ENCODE results near the gene FZD4. TPM values are rescaled to one million over a fixed set of nuclear protein-coding genes. Genes with fewer than 3 reads are reported as not detected.

FZD4 gene
- total RNA-seq, 2 experiments from 2014 or later, result not detected

DNA sequence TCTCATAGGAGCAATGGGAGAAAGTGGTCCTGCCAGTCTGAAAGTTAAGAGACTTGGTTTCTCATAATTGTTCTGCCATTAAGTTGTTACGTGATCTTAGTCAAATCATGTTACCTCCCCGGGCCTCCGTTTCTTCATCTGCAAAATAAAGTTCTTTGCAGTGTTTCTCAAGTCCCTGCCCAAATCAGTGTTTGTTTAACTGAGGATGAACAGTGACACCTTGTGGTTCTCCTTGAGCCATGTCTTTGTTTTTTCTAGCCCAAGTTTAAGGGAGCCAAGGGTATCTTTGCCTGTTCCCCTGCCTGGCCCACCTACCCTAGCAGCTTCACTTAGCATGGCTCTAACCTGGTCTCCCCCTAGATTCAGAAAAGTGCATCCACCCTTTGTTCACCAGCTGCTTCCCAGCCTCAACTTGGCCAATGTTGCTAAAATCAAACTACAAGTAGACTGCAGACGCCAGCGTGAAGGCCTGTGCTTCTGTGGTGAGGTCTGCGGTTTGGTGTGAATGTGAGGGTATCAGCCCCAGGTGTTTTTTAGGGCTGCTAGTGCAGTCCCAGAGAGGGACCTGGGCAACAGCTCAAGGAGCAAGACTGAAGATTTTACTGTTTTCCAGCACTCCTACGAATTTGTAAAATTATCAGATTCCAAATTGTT, 35.5 kb downstream of the FZD4 start:
- no peaks in the 10 kb centered on the region for H3K36me3 Mint-ChIP-seq (ENCODE audit: low read depth)
- intact Hi-C loops (cut with DNase I, micrococcal nuclease), result loop anchor here (2.0 to 10.0 kb wide), 2 partner anchors 465 to 1325 kb away; no protein-coding TSS in a partner anchor
- H3K4me1 Mint-ChIP-seq (ENCODE audit: low read depth), result peaks cover 9% of the 10 kb centered on the region
- ATAC-seq (ENCODE audit: poor library complexity) (no peak), DNase-seq (peak in 3 of 14 experiments; percentile 20 to 24 (median 22))
- no peak overlapping the region for H3K27ac Mint-ChIP-seq
- H3K27me3 Mint-ChIP-seq, result no peaks in the 10 kb centered on the region
- TF ChIP-seq, protein P1, sequence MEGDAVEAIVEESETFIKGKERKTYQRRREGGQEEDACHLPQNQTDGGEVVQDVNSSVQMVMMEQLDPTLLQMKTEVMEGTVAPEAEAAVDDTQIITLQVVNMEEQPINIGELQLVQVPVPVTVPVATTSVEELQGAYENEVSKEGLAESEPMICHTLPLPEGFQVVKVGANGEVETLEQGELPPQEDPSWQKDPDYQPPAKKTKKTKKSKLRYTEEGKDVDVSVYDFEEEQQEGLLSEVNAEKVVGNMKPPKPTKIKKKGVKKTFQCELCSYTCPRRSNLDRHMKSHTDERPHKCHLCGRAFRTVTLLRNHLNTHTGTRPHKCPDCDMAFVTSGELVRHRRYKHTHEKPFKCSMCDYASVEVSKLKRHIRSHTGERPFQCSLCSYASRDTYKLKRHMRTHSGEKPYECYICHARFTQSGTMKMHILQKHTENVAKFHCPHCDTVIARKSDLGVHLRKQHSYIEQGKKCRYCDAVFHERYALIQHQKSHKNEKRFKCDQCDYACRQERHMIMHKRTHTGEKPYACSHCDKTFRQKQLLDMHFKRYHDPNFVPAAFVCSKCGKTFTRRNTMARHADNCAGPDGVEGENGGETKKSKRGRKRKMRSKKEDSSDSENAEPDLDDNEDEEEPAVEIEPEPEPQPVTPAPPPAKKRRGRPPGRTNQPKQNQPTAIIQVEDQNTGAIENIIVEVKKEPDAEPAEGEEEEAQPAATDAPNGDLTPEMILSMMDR (IDR thresholded peaks at IDR 0.05), result no peak
- CTCF ChIA-PET, result no interaction called here
- no peak overlapping the region for H3K27ac ChIP-seq (ENCODE audit: low read depth in 1 of 2, low read length in 2 of 2)
- H3K4me1 ChIP-seq (ENCODE audit: insufficient read depth, low read length), result peaks cover 3% of the 10 kb centered on the region
- H3K9me3 ChIP-seq (ENCODE audit: control insufficient read depth in 1 of 2, insufficient read depth in 1 of 2, low read length in 2 of 2), result no peaks in the 10 kb centered on the region
- no peaks in the 10 kb centered on the region for H3K27me3 ChIP-seq (ENCODE audit: control insufficient read depth in 1 of 2, insufficient read depth in 2 of 2, low read length in 2 of 2)
- H3K36me3 ChIP-seq (ENCODE audit: insufficient read depth, low read length), result no peaks in the 10 kb centered on the region
- no peak overlapping the region for H3K4me3 ChIP-seq (ENCODE audit: low read length)
- H3K9me3 Mint-ChIP-seq, result no peaks in the 10 kb centered on the region
- POLR2A ChIA-PET, result no interaction called here
- no peak overlapping the region for H3K4me3 Mint-ChIP-seq

DNA sequence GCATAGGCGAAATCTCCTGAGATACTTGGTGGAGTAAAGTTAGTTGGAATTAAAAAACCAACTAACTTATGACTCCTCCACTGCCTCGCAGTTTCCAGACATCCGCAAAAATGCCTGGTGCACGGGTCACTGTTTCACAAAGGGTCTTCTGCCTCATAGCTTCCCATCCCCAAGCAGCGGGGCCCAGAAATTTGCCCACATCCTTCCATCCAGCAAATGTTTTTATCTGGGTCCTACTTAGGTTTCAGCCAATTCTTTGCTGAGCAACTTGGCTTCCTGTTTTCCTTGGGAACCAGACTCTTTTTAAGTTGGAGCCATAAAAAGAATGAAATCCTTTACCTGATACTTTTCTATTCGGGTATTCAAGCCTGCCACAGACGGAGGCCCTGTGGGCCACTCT, 36.2 kb downstream of the FZD4 start:
- Mint-ChIP-seq H3K27ac (no peak overlapping the region), H3K4me3 (no peak overlapping the region), H3K36me3 (ENCODE audit: low read depth) (no peaks in the 10 kb centered on the region), H3K27me3 (no peaks in the 10 kb centered on the region), H3K9me3 (no peaks in the 10 kb centered on the region), H3K4me1 (ENCODE audit: low read depth) (peaks cover 9% of the 10 kb centered on the region)
- DNase-seq (no peak), ATAC-seq (ENCODE audit: poor library complexity) (no peak)
- no peak overlapping the region for H3K4me3 ChIP-seq (ENCODE audit: low read length)
- intact Hi-C loops (cut with DNase I, micrococcal nuclease), result loop anchor here (2.0 to 10.0 kb wide), 2 partner anchors 464 to 1324 kb away; no protein-coding TSS in a partner anchor
- POLR2A ChIA-PET, result no interaction called here
- H3K27ac ChIP-seq (ENCODE audit: low read depth in 1 of 2, low read length in 2 of 2), result no peak overlapping the region
- no peaks in the 10 kb centered on the region for H3K9me3 ChIP-seq (ENCODE audit: control insufficient read depth in 1 of 2, insufficient read depth in 1 of 2, low read length in 2 of 2)
- TF ChIP-seq, protein P1 (IDR thresholded peaks at IDR 0.05), result no peak
- H3K27me3 ChIP-seq (ENCODE audit: control insufficient read depth in 1 of 2, insufficient read depth in 2 of 2, low read length in 2 of 2), result no peaks in the 10 kb centered on the region
- CTCF ChIA-PET, result no interaction called here
- no peaks in the 10 kb centered on the region for H3K36me3 ChIP-seq (ENCODE audit: insufficient read depth, low read length)
- peaks cover 3% of the 10 kb centered on the region for H3K4me1 ChIP-seq (ENCODE audit: insufficient read depth, low read length)

DNA sequence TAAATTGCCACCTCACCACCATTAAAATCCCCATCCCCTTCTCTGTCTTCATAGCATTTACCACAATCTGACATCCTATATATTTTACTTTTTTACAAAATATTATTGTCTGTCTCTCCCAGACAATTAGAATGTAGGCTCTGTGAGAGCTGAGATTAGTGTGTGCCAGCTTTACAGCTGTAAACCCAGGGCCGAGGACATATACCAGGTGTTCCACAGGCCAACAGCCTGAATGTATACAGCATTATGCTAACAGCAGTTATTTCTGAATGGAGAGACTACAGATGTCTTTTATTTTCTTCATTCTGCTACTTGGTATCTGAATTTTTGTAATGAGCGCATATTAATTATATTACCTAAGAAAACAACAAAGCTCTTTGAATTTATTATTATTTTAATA, 36.7 kb downstream of the FZD4 start:
- no peak overlapping the region for H3K4me3 ChIP-seq (ENCODE audit: low read length)
- peaks cover 3% of the 10 kb centered on the region for H3K4me1 ChIP-seq (ENCODE audit: insufficient read depth, low read length)
- CTCF ChIA-PET, result no interaction called here
- Mint-ChIP-seq H3K36me3 (ENCODE audit: low read depth) (no peaks in the 10 kb centered on the region), H3K27me3 (peaks cover 2% of the 10 kb centered on the region), H3K4me1 (ENCODE audit: low read depth) (peaks cover 9% of the 10 kb centered on the region), H3K27ac (no peak overlapping the region), H3K9me3 (no peaks in the 10 kb centered on the region), H3K4me3 (no peak overlapping the region)
- no peaks in the 10 kb centered on the region for H3K27me3 ChIP-seq (ENCODE audit: control insufficient read depth in 1 of 2, insufficient read depth in 2 of 2, low read length in 2 of 2)
- TF ChIP-seq, protein P1 (IDR thresholded peaks at IDR 0.05), result no peak
- no peaks in the 10 kb centered on the region for H3K36me3 ChIP-seq (ENCODE audit: insufficient read depth, low read length)
- no peak overlapping the region for H3K27ac ChIP-seq (ENCODE audit: low read depth in 1 of 2, low read length in 2 of 2)
- ATAC-seq (ENCODE audit: poor library complexity) (no peak), DNase-seq (no peak)
- POLR2A ChIA-PET, result no interaction called here
- no peaks in the 10 kb centered on the region for H3K9me3 ChIP-seq (ENCODE audit: control insufficient read depth in 1 of 2, insufficient read depth in 1 of 2, low read length in 2 of 2)
- intact Hi-C loops (cut with DNase I, micrococcal nuclease), result loop anchor here (2.0 to 10.0 kb wide), 2 partner anchors 464 to 1324 kb away; no protein-coding TSS in a partner anchor

Data from CD4-positive, alpha-beta T cell (primary cell).